ENCODE results near the gene ARID5B.

The ARID5B gene

GRCh38 chr10:62062028-62062427 is 160.5 kb downstream of the ARID5B start:
- no peak for TF ChIP-seq CTCF (IDR thresholded peaks at IDR 0.05; ENCODE audit: borderline replicate concordance, insufficient read depth, low read depth, low read length)
- no peak overlapping the region for H3K4me3 ChIP-seq (ENCODE audit: low read depth, low read length)

GRCh38 chr10:62062752-62063512 is 161.4 kb downstream of the ARID5B start:
- no peak overlapping the region for H3K4me3 ChIP-seq (ENCODE audit: low read depth, low read length)
- TF ChIP-seq CTCF (IDR thresholded peaks at IDR 0.05; ENCODE audit: borderline replicate concordance, insufficient read depth, low read depth, low read length), result no peak

- TF ChIP-seq CTCF (IDR thresholded peaks at IDR 0.05; ENCODE audit: borderline replicate concordance, insufficient read depth, low read depth, low read length), result no peak
These were observed 162.4 kb downstream of the ARID5B start for GRCh38 chr10:62063795-62064472.

DNA sequence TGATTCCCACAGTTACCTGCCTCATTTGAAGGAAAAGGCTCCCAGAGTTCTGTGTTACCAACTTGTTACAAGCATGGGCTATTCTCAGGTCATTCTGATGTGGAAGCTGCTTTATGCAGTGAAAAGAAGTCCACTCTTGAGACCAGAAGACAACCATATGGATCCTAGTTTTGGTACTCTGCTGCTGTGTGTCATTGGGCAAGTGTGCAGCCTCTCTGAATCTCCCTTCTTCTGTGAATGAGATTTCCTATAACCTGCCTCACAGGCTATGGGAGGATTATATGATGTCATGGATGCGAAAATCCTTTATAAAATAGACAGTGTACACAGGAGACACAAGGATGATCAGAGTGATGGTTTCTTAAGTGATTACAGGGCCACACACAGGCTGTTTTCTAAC is 166.1 kb downstream of the ARID5B start:
- no peak for TF ChIP-seq CTCF (IDR thresholded peaks at IDR 0.05; ENCODE audit: borderline replicate concordance, insufficient read depth, low read depth, low read length)
- H3K4me3 ChIP-seq (ENCODE audit: low read depth, low read length), result no peak overlapping the region

More at GRCh38 chr10:62063795-62064472, 162.4 kb downstream of the ARID5B start:
- no peak overlapping the region for H3K4me3 ChIP-seq (ENCODE audit: low read depth, low read length)

GRCh38 chr10:62068464-62068863 is 167.0 kb downstream of the ARID5B start:
- H3K4me3 ChIP-seq (ENCODE audit: low read depth, low read length), result no peak overlapping the region
- no peak for TF ChIP-seq CTCF (IDR thresholded peaks at IDR 0.05; ENCODE audit: borderline replicate concordance, insufficient read depth, low read depth, low read length)

DNA sequence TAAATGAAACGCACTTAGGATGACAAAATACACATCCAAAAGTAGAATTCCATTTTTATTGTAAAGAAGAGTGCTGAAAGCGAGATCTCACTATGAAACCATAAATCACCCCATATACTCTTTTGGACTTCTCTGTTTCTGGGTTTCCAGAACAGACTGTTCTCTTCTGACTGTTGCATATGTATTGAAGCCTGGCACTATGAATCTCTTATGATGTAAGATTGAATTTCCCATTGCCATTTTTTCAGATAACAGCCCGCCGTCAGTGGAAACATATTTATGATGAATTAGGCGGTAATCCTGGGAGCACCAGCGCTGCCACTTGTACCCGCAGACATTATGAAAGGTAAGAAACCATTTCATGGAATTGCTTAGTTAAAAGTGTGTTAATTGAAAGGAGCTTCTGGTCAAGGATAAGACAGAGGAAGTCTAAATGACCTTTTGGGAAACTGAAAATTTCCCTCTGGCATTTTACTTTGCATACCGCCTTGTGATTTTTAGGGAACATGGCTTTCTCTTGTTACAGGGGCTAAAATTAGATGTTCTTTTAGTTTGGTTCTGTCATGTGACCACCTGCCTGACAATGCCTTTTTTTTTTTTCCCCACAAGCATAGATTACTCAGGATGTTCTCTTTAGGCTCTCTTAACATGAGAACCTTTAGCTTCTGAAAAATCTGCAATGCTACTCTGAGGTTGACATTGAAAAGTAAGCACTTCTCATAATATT is 168.1 kb downstream of the ARID5B start:
- no peak for TF ChIP-seq CTCF (IDR thresholded peaks at IDR 0.05; ENCODE audit: borderline replicate concordance, insufficient read depth, low read depth, low read length)
- H3K4me3 ChIP-seq (ENCODE audit: low read depth, low read length), result no peak overlapping the region

All from GM12875 (cell line).